Caco-2 (cell line): ENCODE measurements around the gene NONO. TPM values are rescaled to one million over a fixed set of nuclear protein-coding genes. Genes with fewer than 3 reads are reported as not detected.

ENCODE experiments used
- BruUV-seq: library from RNA; stranded (reverse); fragments of 400-500 nt; replicated peaks from 2 replicates; lab custom pipeline; 2021; lab: Mats Ljungman, UMichigan
- CTCF ChIA-PET: fragments of 300-600 bp; sonication (Branson Sonifier 250); formaldehyde crosslinking; loops from one replicate; lab custom pipeline; 2022; ENCODE audit warnings: antibody characterized with exemption; lab: Charles Lee
- POLR2A ChIA-PET: fragments of 300-600 bp; sonication (Branson Sonifier 250); formaldehyde crosslinking; loops from one replicate; lab custom pipeline; 2022; ENCODE audit warnings: antibody characterized with exemption; lab: Charles Lee
- DNase-seq, 2 experiments: peaks; one replicate each; pipeline versions ENCODE4 v3.0.0 to v3.0.0-alpha.2; 2020 to 2022
- H3K27me3 ChIP-seq: replicated peaks from 2 replicates; pipeline ENCODE4 v1.6.0; 2011; ENCODE audit warnings: low read length; ENCODE audit not compliant: control insufficient read depth, insufficient read depth
- H3K36me3 ChIP-seq: 2 replicates; pipeline ENCODE4 v1.5.1; 2011; ENCODE audit warnings: low read length; ENCODE audit not compliant: control insufficient read depth, insufficient read depth
- H3K4me1 ChIP-seq: fragments of 250-450 bp; sonication (Bioruptor Pico); 2 replicates; pipeline ENCODE4 v1.5.1; 2020; ENCODE audit warnings: mild to moderate bottlenecking
- H3K4me3 ChIP-seq: 2 replicates; pipeline ENCODE4 v1.5.1; 2011; ENCODE audit warnings: low read depth, mild to moderate bottlenecking, control low read depth, low read length
- H3K9me3 ChIP-seq: fragments of 250-450 bp; sonication (Bioruptor Pico); 2 replicates; pipeline ENCODE4 v1.5.1; 2020; ENCODE audit warnings: mild to moderate bottlenecking, moderate library complexity
- H3K27ac Mint-ChIP-seq: one replicate; pipeline ENCODE4 v1.8.0; 2022; ENCODE audit warnings: mixed read lengths; ENCODE audit not compliant: unreplicated experiment
- H3K27me3 Mint-ChIP-seq: one replicate; pipeline ENCODE4 v1.8.0; 2022; ENCODE audit warnings: mixed read lengths; ENCODE audit not compliant: insufficient read depth, unreplicated experiment
- H3K36me3 Mint-ChIP-seq: one replicate; pipeline ENCODE4 v1.8.0; 2022; ENCODE audit warnings: mild to moderate bottlenecking, mixed read lengths; ENCODE audit not compliant: insufficient read depth, unreplicated experiment
- H3K4me1 Mint-ChIP-seq: one replicate; pipeline ENCODE4 v1.8.0; 2022; ENCODE audit warnings: low read depth, mixed read lengths; ENCODE audit not compliant: unreplicated experiment
- H3K4me3 Mint-ChIP-seq: one replicate; pipeline ENCODE4 v1.8.0; 2022; ENCODE audit warnings: mild to moderate bottlenecking, moderate library complexity, mixed read lengths; ENCODE audit not compliant: unreplicated experiment
- H3K9me3 Mint-ChIP-seq: one replicate; pipeline ENCODE4 v1.8.0; 2022; ENCODE audit warnings: mixed read lengths; ENCODE audit not compliant: unreplicated experiment
- intact Hi-C: fragments of 100-400 bp; cut with micrococcal nuclease; formaldehyde crosslinking; loops from one replicate; pipeline ENCODE4 v1.10.0; 2022; ENCODE audit not compliant: unreplicated experiment
- total RNA-seq: library from RNA; stranded (reverse); gene quantifications from 2 replicates; pipeline ENCODE4 v1.2.3, GENCODE V29; 2022
- TF ChIP-seq, protein P1 (sequence below), 2 experiments: fragments of 200-600 bp in 1 of 2; IDR thresholded peaks; 1 replicate in 1 of 2; 2 replicates in 1 of 2; pipeline versions ENCODE4 v1.5.1 to v1.8.0; 2011 to 2022; ENCODE audit warnings: antibody characterized with exemption in 1 of 2, control low read depth in 1 of 2, inconsistent platforms in 1 of 2, low read depth in 1 of 2, low read length in 1 of 2, mild to moderate bottlenecking in 1 of 2, moderate library complexity in 1 of 2; ENCODE audit not compliant: insufficient read depth in 1 of 2, severe bottlenecking in 1 of 2, unreplicated experiment in 1 of 2

NONO gene
- total RNA-seq, 1 experiment from 2014 or later, result 477 TPM

DNA sequence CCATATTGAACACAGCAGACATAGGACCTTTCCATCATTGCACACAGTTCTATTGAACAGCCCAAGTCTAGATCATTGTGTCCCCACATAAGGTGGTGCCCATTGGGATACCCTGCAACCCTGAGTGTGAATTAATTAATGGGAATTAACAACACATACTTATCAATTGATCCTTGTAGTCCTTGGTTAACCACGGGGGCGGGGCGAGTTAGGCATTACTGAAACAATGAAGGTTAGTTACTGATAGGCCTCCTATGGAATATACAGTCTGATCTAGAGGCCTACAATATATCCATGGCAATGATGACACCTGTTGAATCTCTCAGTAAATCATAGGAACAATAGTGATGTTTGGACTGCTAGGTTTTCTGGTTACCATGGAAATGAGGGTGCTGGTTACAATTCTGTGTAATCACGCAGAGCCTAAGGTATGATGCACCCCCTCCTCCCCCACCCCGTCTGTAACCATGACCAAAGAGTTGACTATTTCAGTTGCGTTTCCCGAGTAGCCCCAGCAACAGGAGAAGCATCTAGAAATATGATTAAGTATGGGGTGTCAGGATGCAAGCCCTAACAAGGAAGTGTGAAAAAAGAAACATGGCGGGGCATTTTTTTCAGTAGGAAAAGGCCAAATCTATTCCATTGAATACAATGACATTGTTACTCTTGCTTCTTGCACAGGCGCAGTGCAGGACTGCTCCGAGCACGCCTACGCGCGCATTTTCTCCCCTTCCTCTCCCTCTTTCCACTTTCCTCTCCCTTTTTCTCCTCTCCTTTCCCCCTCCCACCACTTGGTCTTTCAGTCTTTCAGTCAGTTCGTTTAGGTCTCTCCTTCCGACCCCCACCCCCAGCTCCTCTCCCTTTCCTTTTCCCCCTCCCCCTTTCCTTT, 677 bp upstream of the NONO start:
- peaks cover 12% of the 10 kb centered on the region for H3K9me3 Mint-ChIP-seq
- H3K4me1 Mint-ChIP-seq, result no peaks in the 10 kb centered on the region
- H3K4me3 Mint-ChIP-seq, result peak overlapping the region; percentile 98
- Histone ChIP-seq H3K4me1 (0 out of 2 replicates have a peak, but pooled peaks cover 8% of the 10 kb centered on the region), H3K27me3 (no peaks in the 10 kb centered on the region), H3K36me3 (no peaks in the 10 kb centered on the region), H3K9me3 (no peaks in the 10 kb centered on the region), H3K4me3 (peak overlapping the region; percentile 36)
- H3K27me3 Mint-ChIP-seq, result no peaks in the 10 kb centered on the region
- TSS peak; percentile 73 for BruUV-seq
- ChIA-PET CTCF (interaction anchor here (0.7 to 1.4 kb wide), 5 partner anchors 68 to 259 kb away, joined by 3 to 5 read pairs (median 5); partner anchors contain the start of gene TAF1), POLR2A (interaction anchor here (0.6 to 1.9 kb wide), 10 partner anchors 19 to 250 kb away, joined by 3 to 39 read pairs (median 6); partner anchors contain the start of genes GJB1, ITGB1BP2, OGT and TAF1)
- intact Hi-C loops, result loop anchor here (1.0 to 10.0 kb wide), 3 partner anchors 27 to 100 kb away; no protein-coding TSS in a partner anchor
- H3K36me3 Mint-ChIP-seq, result peaks cover 36% of the 10 kb centered on the region
- TF ChIP-seq, protein P1, sequence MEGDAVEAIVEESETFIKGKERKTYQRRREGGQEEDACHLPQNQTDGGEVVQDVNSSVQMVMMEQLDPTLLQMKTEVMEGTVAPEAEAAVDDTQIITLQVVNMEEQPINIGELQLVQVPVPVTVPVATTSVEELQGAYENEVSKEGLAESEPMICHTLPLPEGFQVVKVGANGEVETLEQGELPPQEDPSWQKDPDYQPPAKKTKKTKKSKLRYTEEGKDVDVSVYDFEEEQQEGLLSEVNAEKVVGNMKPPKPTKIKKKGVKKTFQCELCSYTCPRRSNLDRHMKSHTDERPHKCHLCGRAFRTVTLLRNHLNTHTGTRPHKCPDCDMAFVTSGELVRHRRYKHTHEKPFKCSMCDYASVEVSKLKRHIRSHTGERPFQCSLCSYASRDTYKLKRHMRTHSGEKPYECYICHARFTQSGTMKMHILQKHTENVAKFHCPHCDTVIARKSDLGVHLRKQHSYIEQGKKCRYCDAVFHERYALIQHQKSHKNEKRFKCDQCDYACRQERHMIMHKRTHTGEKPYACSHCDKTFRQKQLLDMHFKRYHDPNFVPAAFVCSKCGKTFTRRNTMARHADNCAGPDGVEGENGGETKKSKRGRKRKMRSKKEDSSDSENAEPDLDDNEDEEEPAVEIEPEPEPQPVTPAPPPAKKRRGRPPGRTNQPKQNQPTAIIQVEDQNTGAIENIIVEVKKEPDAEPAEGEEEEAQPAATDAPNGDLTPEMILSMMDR (IDR thresholded peaks at IDR 0.05; ENCODE audit: insufficient read depth in 1 of 2, low read depth in 1 of 2, low read length in 1 of 2, severe bottlenecking in 1 of 2, unreplicated experiment in 1 of 2), result no peak
- peak overlapping the region; percentile 100 for H3K27ac Mint-ChIP-seq
- peak in 1 of 2 experiments; percentile 20 for DNase-seq

DNA sequence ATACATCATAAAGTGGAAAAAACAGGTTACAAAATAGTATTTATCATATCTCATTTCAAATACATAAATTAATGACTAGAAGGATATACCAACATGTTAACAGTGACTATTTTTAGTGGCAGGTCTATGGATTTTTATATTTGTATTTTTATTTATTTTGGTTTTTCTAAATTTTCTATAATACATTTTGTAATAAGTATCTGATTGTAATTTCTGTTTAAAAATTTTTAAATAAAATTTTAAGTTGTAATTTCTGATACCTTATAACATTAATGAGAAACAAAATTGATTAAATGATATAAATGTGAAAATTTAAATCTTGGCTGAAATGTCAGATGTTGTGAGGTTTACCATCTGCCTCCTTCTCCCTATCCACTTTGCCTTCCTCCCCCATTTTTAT, 2.5 kb downstream of the NONO start:
- CTCF ChIA-PET, result no interaction called here
- Mint-ChIP-seq H3K4me1 (no peaks in the 10 kb centered on the region), H3K27me3 (no peaks in the 10 kb centered on the region), H3K36me3 (peaks cover 61% of the 10 kb centered on the region), H3K9me3 (no peaks in the 10 kb centered on the region), H3K27ac (no peak overlapping the region), H3K4me3 (peak overlapping the region; percentile 98)
- H3K4me3 ChIP-seq, result no peak overlapping the region
- POLR2A ChIA-PET, result no interaction called here
- H3K36me3 ChIP-seq, result no peaks in the 10 kb centered on the region
- no peak for DNase-seq
- no TSS peak for BruUV-seq
- no peaks in the 10 kb centered on the region for H3K27me3 ChIP-seq
- 0 out of 2 replicates have a peak, but pooled peaks cover 8% of the 10 kb centered on the region for H3K4me1 ChIP-seq
- TF ChIP-seq, protein P1 (IDR thresholded peaks at IDR 0.05; ENCODE audit: insufficient read depth in 1 of 2, low read depth in 1 of 2, low read length in 1 of 2, severe bottlenecking in 1 of 2, unreplicated experiment in 1 of 2), result no peak
- intact Hi-C loops, result loop anchor here (5.0 to 10.0 kb wide), 2 partner anchors 71 to 81 kb away; partner anchors contain the start of gene TAF1
- H3K9me3 ChIP-seq, result no peaks in the 10 kb centered on the region

DNA sequence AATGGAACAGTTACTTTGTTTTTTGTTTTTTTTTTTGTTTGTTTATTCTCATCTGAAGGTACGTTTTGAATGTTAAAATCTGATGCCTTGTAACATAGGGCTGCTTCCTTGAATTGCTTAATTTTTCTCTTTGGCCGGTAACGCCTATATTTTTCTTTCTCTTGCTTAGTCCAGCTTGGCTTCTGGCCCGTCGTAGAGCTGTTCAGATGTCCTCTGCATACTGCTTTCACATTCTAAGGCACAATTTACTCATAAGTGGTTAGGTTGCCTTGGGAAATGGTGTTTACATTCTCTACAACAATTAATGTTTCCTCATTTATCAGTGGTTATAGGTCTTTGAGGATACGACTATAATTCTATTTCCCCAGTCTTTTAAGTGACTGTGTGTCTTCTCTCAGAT, 7.9 kb downstream of the NONO start:
- no peak overlapping the region for H3K4me3 ChIP-seq
- ChIA-PET POLR2A (interaction anchor here (0.6 kb wide), 1 partner anchor 61 kb away, joined by 3 read pairs; no protein-coding TSS in a partner anchor), CTCF (no interaction called here)
- no peaks in the 10 kb centered on the region for H3K9me3 ChIP-seq
- no peak for DNase-seq
- no peaks in the 10 kb centered on the region for H3K27me3 ChIP-seq
- H3K4me1 ChIP-seq, result 0 out of 2 replicates have a peak, but pooled peaks cover under 1% of the 10 kb centered on the region
- intact Hi-C loops, result no loop called here
- TF ChIP-seq, protein P1 (IDR thresholded peaks at IDR 0.05; ENCODE audit: insufficient read depth in 1 of 2, low read depth in 1 of 2, low read length in 1 of 2, severe bottlenecking in 1 of 2, unreplicated experiment in 1 of 2), result no peak
- Mint-ChIP-seq H3K4me1 (no peaks in the 10 kb centered on the region), H3K36me3 (peaks cover 87% of the 10 kb centered on the region), H3K9me3 (no peaks in the 10 kb centered on the region), H3K27me3 (no peaks in the 10 kb centered on the region), H3K4me3 (no peak overlapping the region), H3K27ac (no peak overlapping the region)
- H3K36me3 ChIP-seq, result no peaks in the 10 kb centered on the region
- no TSS peak for BruUV-seq
